GM21786 (cell line): ENCODE data around the gene KANSL1.

Experiments used
- ATAC-seq: cut with Tn5 transposase; IDR thresholded peaks from one replicate; pipeline ENCODE4 v1.9.1; 2021; ENCODE audit not compliant: unreplicated experiment

Gene KANSL1

DNA sequence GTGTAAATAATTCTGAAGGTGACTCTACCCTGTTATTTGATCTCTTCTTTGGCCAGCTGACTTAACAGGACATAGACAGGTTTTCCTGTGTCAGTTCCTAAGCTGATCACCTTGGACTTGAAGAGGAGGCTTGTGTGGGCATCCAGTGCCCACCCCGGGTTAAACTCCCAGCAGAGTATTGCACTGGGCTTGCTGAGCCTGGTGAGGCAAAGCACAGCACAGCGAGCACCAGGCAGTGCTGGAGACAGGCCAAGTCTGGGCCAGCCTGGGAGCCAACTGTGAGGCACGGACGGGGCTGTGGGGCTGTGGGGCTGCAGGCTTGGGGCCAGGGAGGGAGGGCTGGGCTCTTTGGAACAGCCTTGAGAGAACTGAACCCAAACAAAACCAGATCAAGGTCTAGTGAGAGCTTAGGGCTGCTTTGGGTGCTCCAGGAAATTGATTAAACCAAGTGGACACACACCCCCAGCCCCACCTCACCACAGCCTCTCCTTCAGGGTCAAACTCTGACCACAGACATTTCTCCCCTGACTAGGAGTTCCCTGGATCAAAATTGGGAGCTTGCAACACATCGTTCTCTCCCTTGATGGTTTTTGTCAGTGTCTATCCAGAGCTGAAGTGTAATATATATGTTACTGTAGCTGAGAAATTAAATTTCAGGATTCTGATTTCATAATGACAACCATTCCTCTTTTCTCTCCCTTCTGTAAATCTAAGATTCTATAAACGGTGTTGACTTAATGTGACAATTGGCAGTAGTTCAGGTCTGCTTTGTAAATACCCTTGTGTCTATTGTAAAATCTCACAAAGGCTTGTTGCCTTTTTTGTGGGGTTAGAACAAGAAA is 189.1 kb downstream of the KANSL1 start:
- no peak for ATAC-seq

- no peak for ATAC-seq
Measured at GRCh38 chr17:46002973-46003316, 190.3 kb downstream of the KANSL1 start.

DNA sequence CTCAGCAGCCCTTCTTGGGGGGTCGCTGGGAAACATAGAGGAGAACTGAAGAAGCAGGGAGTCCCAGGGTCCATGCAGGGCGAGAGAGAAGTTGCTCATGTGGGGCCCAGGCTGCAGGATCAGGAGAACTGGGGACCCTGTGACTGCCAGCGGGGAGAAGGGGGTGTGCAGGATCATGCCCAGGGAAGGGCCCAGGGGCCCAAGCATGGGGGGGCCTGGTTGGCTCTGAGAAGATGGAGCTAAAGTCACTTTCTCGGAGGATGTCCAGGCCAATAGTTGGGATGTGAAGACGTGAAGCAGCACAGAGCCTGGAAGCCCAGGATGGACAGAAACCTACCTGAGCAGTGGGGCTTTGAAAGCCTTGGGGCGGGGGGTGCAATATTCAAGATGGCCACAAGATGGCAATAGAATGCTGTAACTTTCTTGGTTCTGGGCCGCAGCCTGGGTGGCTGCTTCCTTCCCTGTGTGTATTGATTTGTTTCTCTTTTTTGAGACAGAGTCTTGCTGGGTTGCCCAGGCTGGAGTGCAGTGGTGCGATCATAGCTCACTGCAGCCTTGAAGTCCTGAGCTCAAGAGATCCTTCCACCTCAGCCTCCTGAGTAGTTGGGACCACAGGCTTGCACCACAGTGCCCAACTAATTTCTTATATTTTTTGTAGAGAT is 190.8 kb downstream of the KANSL1 start:
- no peak for ATAC-seq

DNA sequence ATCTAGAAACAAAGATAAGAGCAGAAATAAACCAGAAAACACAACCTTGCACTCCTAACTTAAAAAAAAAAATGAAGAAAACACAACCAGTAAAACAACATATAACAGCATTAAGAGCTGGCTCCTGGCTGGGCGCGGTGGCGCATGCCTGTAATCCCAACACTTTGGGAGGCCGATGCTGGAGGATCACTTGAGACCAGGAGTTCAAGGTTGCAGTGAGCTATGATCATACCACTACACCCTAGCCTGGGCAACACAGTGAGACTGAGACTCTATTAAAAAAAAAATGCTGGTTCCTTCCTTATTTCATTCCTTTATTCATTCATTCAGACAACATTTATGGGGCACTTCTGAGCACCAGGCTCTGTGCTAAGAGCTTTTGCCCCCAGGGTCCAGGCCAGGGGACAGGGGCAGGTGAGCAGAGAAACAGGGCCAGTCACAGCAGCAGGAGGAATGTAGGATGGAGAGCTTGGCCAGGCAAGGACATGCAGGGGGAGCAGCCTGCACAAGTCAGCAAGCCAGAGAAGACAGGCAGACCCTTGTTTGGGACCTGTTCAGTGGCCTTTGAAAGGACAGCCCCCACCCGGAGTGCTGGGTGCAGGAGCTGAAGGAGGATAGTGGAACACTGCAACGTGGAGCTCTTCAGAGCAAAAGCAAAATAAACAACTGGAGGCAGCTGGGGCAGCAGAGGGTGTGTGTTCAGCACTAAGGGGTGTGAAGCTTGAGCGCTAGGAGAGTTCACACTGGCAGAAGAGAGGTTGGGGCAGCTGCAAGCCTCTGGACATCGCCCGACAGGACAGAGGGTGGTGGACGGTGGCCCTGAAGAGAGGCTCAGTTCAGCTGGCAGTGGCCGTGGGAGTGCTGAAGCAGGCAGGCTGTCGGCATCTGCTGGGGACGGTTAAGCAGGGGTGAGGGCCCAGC is 191.6 kb downstream of the KANSL1 start:
- ATAC-seq, result no peak

GRCh38 chr17:46000757-46001156 is 192.5 kb downstream of the KANSL1 start:
- ATAC-seq, result no peak

- ATAC-seq, result no peak
Measured at GRCh38 chr17:46000292-46000691, 192.9 kb downstream of the KANSL1 start.

DNA sequence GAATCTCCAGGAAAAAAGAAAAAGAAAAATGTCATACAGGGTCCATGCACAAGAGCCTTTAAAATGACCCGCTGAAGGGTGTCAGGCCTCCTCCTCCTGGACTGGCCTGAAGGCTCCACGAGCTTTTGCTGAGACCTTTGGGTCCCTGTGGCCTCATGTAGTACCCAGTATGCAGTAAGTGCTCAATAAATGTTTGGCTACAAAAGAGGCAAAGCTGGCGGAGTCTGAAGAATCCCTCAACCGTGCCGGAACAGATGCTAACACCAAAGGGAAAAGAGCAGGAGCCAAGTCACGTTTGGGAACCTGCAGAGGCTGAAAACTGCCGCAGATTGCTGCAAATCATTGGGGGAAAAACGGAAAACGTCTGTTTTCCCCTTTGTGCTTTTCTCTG is 193.3 kb downstream of the KANSL1 start:
- ATAC-seq, result no peak

GRCh38 chr17:45998987-45999899 is 194.0 kb downstream of the KANSL1 start, which contains the start of gene STH:
TSS of gene STH (plus strand) at chr17:45999250. CDS start at chr17:45999280, 30 bp downstream.
- no peak for ATAC-seq

DNA sequence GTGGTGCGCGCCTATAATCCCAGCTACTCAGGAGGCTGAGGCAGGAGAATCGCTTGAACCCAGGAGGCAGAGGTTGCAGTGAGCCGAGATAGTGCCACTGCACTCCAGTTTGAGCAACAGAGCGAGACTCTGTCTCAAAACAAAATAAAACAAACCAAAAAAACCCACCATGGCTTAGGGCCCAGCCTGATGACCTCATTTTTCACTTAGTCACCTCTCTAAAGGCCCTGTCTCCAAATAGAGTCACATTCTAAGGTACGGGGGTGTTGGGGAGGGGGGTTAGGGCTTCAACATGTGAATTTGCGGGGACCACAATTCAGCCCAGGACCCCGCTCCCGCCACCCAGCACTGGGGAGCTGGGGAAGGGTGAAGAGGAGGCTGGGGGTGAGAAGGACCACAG is 195.6 kb downstream of the KANSL1 start:
- no peak for ATAC-seq

- no peak for ATAC-seq
Measured at GRCh38 chr17:45997166-45997565, 196.1 kb downstream of the KANSL1 start.

DNA sequence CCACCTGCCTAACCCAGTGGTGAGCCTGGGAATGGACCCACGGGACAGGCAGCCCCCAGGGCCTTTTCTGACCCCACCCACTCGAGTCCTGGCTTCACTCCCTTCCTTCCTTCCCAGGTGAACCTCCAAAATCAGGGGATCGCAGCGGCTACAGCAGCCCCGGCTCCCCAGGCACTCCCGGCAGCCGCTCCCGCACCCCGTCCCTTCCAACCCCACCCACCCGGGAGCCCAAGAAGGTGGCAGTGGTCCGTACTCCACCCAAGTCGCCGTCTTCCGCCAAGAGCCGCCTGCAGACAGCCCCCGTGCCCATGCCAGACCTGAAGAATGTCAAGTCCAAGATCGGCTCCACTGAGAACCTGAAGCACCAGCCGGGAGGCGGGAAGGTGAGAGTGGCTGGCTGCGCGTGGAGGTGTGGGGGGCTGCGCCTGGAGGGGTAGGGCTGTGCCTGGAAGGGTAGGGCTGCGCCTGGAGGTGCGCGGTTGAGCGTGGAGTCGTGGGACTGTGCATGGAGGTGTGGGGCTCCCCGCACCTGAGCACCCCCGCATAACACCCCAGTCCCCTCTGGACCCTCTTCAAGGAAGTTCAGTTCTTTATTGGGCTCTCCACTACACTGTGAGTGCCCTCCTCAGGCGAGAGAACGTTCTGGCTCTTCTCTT is 196.8 kb downstream of the KANSL1 start:
- no peak for ATAC-seq

- ATAC-seq, result no peak
Measured at GRCh38 chr17:45995627-45996270, 197.5 kb downstream of the KANSL1 start.

DNA sequence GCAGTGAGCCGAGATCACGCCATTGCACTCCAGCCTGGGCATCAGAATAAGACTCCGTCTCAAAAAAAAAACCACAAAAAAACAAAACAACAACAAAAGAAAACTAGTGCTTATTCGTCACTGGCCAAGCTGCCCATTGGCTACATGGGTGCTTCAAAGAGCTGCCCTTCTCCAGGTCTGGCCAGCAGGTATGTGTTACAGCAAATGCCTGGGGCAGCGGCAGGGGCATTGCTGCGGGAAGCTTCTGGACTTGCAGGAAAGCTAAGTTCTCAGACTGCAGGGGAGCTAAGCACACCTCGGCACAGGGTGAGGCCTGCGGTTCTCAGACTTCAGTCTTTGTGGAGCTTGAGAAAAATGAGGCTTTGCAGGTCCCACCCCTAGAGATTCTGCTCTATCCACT is 198.2 kb downstream of the KANSL1 start:
- no peak for ATAC-seq

GRCh38 chr17:45993962-45994627 is 199.1 kb downstream of the KANSL1 start:
- no peak for ATAC-seq

- ATAC-seq, result no peak
Measured at GRCh38 chr17:45992904-45993303, 200.3 kb downstream of the KANSL1 start.

- no peak for ATAC-seq
Measured at GRCh38 chr17:45992175-45992574, 201.1 kb downstream of the KANSL1 start.

DNA sequence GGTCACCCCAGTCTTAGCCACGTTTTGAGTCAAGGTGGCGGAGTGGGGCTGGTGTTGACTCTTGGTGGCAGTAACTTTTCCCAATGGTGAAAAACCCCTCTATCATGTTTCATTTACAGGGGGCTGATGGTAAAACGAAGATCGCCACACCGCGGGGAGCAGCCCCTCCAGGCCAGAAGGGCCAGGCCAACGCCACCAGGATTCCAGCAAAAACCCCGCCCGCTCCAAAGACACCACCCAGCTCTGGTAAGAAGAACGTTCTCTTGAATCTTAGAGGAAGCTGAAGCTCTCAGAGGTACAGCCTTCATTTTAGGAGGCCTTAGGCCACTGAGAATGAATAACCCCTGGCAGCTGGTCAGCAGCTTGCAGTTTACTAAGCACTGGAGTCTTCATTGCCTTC is 201.9 kb downstream of the KANSL1 start:
- no peak for ATAC-seq

DNA sequence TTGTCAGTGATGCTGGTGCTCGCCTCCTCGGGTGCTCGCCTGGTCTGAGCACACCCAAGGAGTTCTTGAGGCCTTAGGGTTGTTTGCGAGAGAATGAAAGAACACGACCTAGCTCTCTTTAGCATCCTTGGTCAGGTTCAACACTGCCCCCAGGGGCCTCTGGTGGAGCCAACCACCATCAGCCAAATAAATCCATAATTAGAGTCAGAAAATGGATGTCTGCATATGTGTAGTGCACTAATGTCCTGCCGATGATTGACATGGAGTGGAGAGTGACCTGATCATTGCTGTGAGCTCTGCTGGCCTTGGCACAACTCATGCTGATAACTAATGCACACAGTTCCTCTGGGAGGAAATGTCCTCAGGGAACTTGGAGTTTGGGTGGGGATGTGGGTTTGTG is 202.3 kb downstream of the KANSL1 start:
- ATAC-seq, result no peak

DNA sequence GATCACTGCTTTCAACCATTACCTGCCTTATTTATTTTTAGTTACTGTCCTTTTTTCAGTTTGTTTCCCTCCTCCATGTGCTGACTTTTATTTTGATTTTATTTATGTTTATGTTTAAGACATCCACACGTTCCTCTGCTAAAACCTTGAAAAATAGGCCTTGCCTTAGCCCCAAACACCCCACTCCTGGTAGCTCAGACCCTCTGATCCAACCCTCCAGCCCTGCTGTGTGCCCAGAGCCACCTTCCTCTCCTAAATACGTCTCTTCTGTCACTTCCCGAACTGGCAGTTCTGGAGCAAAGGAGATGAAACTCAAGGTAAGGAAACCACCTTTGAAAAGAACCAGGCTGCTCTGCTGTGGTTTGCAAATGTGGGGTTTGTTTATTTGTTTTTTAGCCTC is 203.5 kb downstream of the KANSL1 start:
- no peak for ATAC-seq
